HEK293 (cell line): ENCODE data around the gene SARM1.

Experiments used
- CTCF ChIP-seq: fragments of 450-650 bp; formaldehyde crosslinking; IDR thresholded peaks from 2 replicates; pipeline ENCODE4 v1.5.1; 2016; ENCODE audit warnings: missing biosample characterization, missing genetic modification characterization
- HOXD13 ChIP-seq: sonication (generic); formaldehyde crosslinking; IDR thresholded peaks from 2 replicates; pipeline ENCODE4 v1.8.0; 2022; ENCODE audit warnings: missing genetic modification reagents, borderline replicate concordance
- INSM2 ChIP-seq: fragments of 450-650 bp; formaldehyde crosslinking; IDR thresholded peaks from 2 replicates; pipeline ENCODE4 v1.5.1; 2016; ENCODE audit warnings: missing biosample characterization, missing genetic modification characterization
- REST ChIP-seq: fragments of 450-650 bp; formaldehyde crosslinking; IDR thresholded peaks from 2 replicates; pipeline ENCODE4 v1.5.1; 2016; ENCODE audit warnings: missing biosample characterization, missing genetic modification characterization
- SP2 ChIP-seq: fragments of 450-650 bp; formaldehyde crosslinking; IDR thresholded peaks from 2 replicates; pipeline ENCODE4 v1.5.1; 2016; ENCODE audit warnings: missing biosample characterization, missing genetic modification characterization
- TCF7L2 ChIP-seq: IDR thresholded peaks from 2 replicates; pipeline ENCODE4 v1.6.1; 2011; ENCODE audit warnings: low read depth, mild to moderate bottlenecking, inconsistent platforms, low read length, moderate library complexity, borderline replicate concordance
- TSHZ1 ChIP-seq: fragments of 450-650 bp; formaldehyde crosslinking; IDR thresholded peaks from 2 replicates; pipeline ENCODE4 v1.5.1; 2016; ENCODE audit warnings: missing biosample characterization, missing genetic modification characterization, borderline replicate concordance
- ZNF10 ChIP-seq: fragments of 450-650 bp; formaldehyde crosslinking; IDR thresholded peaks from 2 replicates; pipeline ENCODE4 v1.5.1; 2017; ENCODE audit warnings: missing biosample characterization, missing genetic modification characterization
- ZNF510 ChIP-seq: fragments of 450-650 bp; formaldehyde crosslinking; IDR thresholded peaks from 2 replicates; pipeline ENCODE4 v1.5.1; 2018; ENCODE audit warnings: mild to moderate bottlenecking, missing genetic modification characterization, missing biosample characterization; ENCODE audit not compliant: insufficient replicate concordance
- ZNF76 ChIP-seq: fragments of 450-650 bp; formaldehyde crosslinking; IDR thresholded peaks from 2 replicates; pipeline ENCODE4; 2016; ENCODE audit warnings: low read depth, missing biosample characterization, missing genetic modification characterization, borderline replicate concordance
- ZNF791 ChIP-seq: fragments of 450-650 bp; formaldehyde crosslinking; IDR thresholded peaks from 2 replicates; pipeline ENCODE4 v1.5.1; 2016; ENCODE audit warnings: missing biosample characterization, missing genetic modification characterization
- ZSCAN23 ChIP-seq: fragments of 450-650 bp; formaldehyde crosslinking; IDR thresholded peaks from 2 replicates; pipeline ENCODE4 v1.5.1; 2016; ENCODE audit warnings: missing biosample characterization, missing genetic modification characterization

- TF ChIP-seq ZNF791 (tag by site-specific recombination) (no peak), ZSCAN23 (tag by site-specific recombination) (no peak), TSHZ1 (tag by site-specific recombination) (no peak), REST (tag by site-specific recombination) (no peak), CTCF (no peak), ZNF510 (tag by site-specific recombination) (no peak), SP2 (tag by site-specific recombination) (no peak), TCF7L2 (no peak), INSM2 (no peak), HOXD13 (CRISPR knock-in tag) (no peak), ZNF10 (tag by site-specific recombination) (no peak), ZNF76 (no peak)
Observed at GRCh38 chr17:28402844-28403243, 31.4 kb downstream of the SARM1 start.
